GM18870 (cell line): Measurements from ENCODE around the gene SCYGR3.

Source experiments
- ATAC-seq: cut with Tn5 transposase; IDR thresholded peaks from one replicate; pipeline ENCODE4 v1.9.1; 2021; ENCODE audit warnings: moderate library complexity; ENCODE audit not compliant: unreplicated experiment

The SCYGR3 gene

DNA sequence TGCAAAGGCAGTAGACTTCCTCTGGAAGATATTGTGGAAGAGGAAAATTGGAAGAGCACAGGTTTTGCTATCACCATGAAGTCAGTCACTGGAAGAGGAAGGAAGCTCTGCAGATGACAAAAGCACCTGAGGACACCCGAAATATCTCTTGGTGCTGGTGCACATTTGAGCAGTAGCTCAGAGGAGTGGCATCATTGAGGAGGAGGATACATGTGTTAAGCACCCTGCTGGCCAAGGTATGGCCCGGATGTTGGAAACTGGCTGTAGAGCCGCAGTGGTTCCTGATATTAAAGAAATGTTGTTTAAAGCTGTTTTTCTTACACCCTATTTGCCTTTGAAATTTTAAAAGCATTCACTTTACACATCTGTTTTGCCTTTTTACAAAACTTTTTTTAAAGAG is 48.6 kb downstream of the SCYGR3 start:
- ATAC-seq, result no peak

DNA sequence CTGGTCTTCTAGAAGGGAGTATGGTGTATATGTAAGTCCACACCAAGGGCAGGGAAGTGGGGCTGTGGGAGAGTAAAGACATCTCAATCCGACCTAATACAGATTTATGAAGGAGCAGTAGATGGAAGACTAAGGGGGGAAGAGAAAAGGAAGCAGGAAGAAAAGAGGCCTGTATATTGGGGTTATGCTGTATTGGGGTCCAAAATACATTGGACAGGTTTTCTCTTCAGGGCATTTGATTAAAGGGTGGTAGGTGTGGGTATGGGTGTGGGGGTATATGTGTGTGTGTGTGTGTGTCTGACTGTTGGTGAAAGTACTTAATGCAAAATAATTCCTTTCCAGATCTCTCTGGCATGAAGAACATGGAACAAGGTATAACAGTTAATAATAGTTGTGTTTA is 49.6 kb downstream of the SCYGR3 start:
- no peak for ATAC-seq
